Calu3 (cell line): ENCODE measurements around the gene TRIM62. TPM values are rescaled to one million over a fixed set of nuclear protein-coding genes. Genes with fewer than 3 reads are reported as not detected.

ENCODE experiments used
- BruUV-seq: library from RNA; stranded (reverse); fragments of 400-500 nt; replicated peaks from 2 replicates; lab custom pipeline; 2021; lab: Mats Ljungman, UMichigan
- CTCF ChIA-PET: fragments of 300-600 bp; sonication (Branson Sonifier 250); formaldehyde crosslinking; loops from one replicate; lab custom pipeline; 2022; ENCODE audit warnings: antibody characterized with exemption; lab: Charles Lee
- DNase-seq: peaks from one replicate; pipeline ENCODE4 v3.0.0; 2022
- H3K27ac Mint-ChIP-seq: one replicate; pipeline ENCODE4 v1.8.0; 2022; ENCODE audit warnings: mixed read lengths; ENCODE audit not compliant: unreplicated experiment
- H3K27me3 Mint-ChIP-seq: one replicate; pipeline ENCODE4 v1.8.0; 2022; ENCODE audit warnings: mixed read lengths; ENCODE audit not compliant: unreplicated experiment
- H3K36me3 Mint-ChIP-seq: one replicate; pipeline ENCODE4 v1.8.0; 2022; ENCODE audit warnings: mild to moderate bottlenecking, moderate library complexity, mixed read lengths; ENCODE audit not compliant: insufficient read depth, unreplicated experiment
- H3K4me1 Mint-ChIP-seq: one replicate; pipeline ENCODE4 v1.8.0; 2022; ENCODE audit warnings: mild to moderate bottlenecking, low read depth, mixed read lengths; ENCODE audit not compliant: unreplicated experiment
- H3K4me3 Mint-ChIP-seq: one replicate; pipeline ENCODE4 v1.8.0; 2022; ENCODE audit warnings: mild to moderate bottlenecking, low read depth, moderate library complexity, mixed read lengths; ENCODE audit not compliant: unreplicated experiment
- H3K9me3 Mint-ChIP-seq: one replicate; pipeline ENCODE4 v1.8.0; 2022; ENCODE audit warnings: low read depth, mixed read lengths; ENCODE audit not compliant: unreplicated experiment
- intact Hi-C: fragments of 100-400 bp; cut with micrococcal nuclease; formaldehyde crosslinking; loops from one replicate; pipeline ENCODE4 v1.10.0; 2022; ENCODE audit not compliant: unreplicated experiment
- total RNA-seq: library from RNA; stranded (reverse); gene quantifications from 2 replicates; pipeline ENCODE4 v1.2.3, GENCODE V29; 2022
- TF ChIP-seq, protein P1 (sequence below): fragments of 200-600 bp; IDR thresholded peaks from one replicate; pipeline ENCODE4 v1.8.0; 2022; ENCODE audit warnings: antibody characterized with exemption; ENCODE audit not compliant: unreplicated experiment

TRIM62 gene
- total RNA-seq, 1 experiment from 2014 or later: 8.8 TPM

GRCh38 chr1:33133478-33134105 lies 48.3 kb downstream of the TRIM62 start:
- TF ChIP-seq, protein P1, sequence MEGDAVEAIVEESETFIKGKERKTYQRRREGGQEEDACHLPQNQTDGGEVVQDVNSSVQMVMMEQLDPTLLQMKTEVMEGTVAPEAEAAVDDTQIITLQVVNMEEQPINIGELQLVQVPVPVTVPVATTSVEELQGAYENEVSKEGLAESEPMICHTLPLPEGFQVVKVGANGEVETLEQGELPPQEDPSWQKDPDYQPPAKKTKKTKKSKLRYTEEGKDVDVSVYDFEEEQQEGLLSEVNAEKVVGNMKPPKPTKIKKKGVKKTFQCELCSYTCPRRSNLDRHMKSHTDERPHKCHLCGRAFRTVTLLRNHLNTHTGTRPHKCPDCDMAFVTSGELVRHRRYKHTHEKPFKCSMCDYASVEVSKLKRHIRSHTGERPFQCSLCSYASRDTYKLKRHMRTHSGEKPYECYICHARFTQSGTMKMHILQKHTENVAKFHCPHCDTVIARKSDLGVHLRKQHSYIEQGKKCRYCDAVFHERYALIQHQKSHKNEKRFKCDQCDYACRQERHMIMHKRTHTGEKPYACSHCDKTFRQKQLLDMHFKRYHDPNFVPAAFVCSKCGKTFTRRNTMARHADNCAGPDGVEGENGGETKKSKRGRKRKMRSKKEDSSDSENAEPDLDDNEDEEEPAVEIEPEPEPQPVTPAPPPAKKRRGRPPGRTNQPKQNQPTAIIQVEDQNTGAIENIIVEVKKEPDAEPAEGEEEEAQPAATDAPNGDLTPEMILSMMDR: no peak
- Mint-ChIP-seq H3K27me3 (peaks cover 26% of the 10 kb centered on the region), H3K27ac (no peak overlapping the region), H3K4me3 (no peak overlapping the region), H3K9me3 (no peaks in the 10 kb centered on the region), H3K4me1 (no peaks in the 10 kb centered on the region), H3K36me3 (no peaks in the 10 kb centered on the region)
- no TSS peak for BruUV-seq
- DNase-seq: no peak
- CTCF ChIA-PET: no interaction called here
- intact Hi-C loops: no loop called here

GRCh38 chr1:33132549-33132948 lies 49.3 kb downstream of the TRIM62 start:
- CTCF ChIA-PET: no interaction called here
- Mint-ChIP-seq H3K36me3 (peaks cover 3% of the 10 kb centered on the region), H3K9me3 (no peaks in the 10 kb centered on the region), H3K4me1 (no peaks in the 10 kb centered on the region), H3K27me3 (peaks cover 22% of the 10 kb centered on the region), H3K4me3 (no peak overlapping the region), H3K27ac (no peak overlapping the region)
- BruUV-seq: no TSS peak
- TF ChIP-seq, protein P1: no peak
- intact Hi-C loops: no loop called here
- no peak for DNase-seq

GRCh38 chr1:33131191-33131590 lies 50.7 kb downstream of the TRIM62 start:
- CTCF ChIA-PET: no interaction called here
- intact Hi-C loops: no loop called here
- TF ChIP-seq, protein P1: no peak
- Mint-ChIP-seq H3K4me3 (no peak overlapping the region), H3K4me1 (no peaks in the 10 kb centered on the region), H3K9me3 (no peaks in the 10 kb centered on the region), H3K27me3 (peaks cover 15% of the 10 kb centered on the region), H3K36me3 (peaks cover 16% of the 10 kb centered on the region), H3K27ac (no peak overlapping the region)
- no peak for DNase-seq
- no TSS peak for BruUV-seq

DNA sequence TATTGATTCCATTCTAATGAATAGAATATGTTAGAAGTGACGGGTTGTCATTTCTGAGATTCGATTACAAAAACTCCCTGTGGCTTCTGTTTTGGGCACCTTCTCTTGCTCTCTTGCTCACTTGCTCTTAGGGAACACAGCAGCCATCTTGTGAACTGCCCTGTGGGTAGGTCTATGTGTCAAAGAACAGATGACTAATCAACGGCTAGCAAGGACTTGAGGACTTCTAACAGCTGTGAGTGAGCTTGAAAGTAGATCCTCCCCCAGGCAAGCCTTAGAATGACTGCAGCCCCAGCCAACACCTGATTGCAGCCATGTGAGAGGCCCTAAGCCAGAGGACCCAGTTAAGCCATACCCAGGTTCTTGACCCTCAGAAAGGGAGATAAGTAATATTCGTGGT lies 51.5 kb downstream of the TRIM62 start:
- peaks cover 6% of the 10 kb centered on the region for H3K27me3 Mint-ChIP-seq
- no peaks in the 10 kb centered on the region for H3K4me1 Mint-ChIP-seq
- no peak for DNase-seq
- BruUV-seq: no TSS peak
- H3K27ac Mint-ChIP-seq: no peak overlapping the region
- no peak overlapping the region for H3K4me3 Mint-ChIP-seq
- CTCF ChIA-PET: no interaction called here
- H3K36me3 Mint-ChIP-seq: peaks cover 16% of the 10 kb centered on the region
- peaks cover 2% of the 10 kb centered on the region for H3K9me3 Mint-ChIP-seq
- intact Hi-C loops: no loop called here
- TF ChIP-seq, protein P1: no peak
